Endodermal cell (in vitro differentiated cells): ENCODE results near the gene SH3BGRL3. TPM values are rescaled to one million over a fixed set of nuclear protein-coding genes. Genes with fewer than 3 reads are reported as not detected.

ENCODE experiments used
- DNase-seq: peaks from one replicate; pipeline ENCODE4 v3.0.0-alpha.2; 2017
- H3K27ac ChIP-seq: 2 replicates; pipeline ENCODE4 v1.5.1; 2013; ENCODE audit warnings: mild to moderate bottlenecking, low read depth, low read length, moderate library complexity
- H3K27me3 ChIP-seq: 2 replicates; pipeline ENCODE4 v1.6.1; 2013; ENCODE audit warnings: mild to moderate bottlenecking, low read length, moderate library complexity; ENCODE audit not compliant: insufficient read depth, control insufficient read depth, poor library complexity, severe bottlenecking
- H3K36me3 ChIP-seq: 2 replicates; pipeline ENCODE4 v1.7.0; 2013; ENCODE audit warnings: mild to moderate bottlenecking, low read length, moderate library complexity; ENCODE audit not compliant: control insufficient read depth, insufficient read depth
- H3K4me1 ChIP-seq: one replicate; pipeline ENCODE4 v1.7.0; 2013; ENCODE audit warnings: low read length; ENCODE audit not compliant: control insufficient read depth, insufficient read depth
- H3K4me3 ChIP-seq: 2 replicates; pipeline ENCODE4 v1.5.1; 2013; ENCODE audit warnings: mild to moderate bottlenecking, low read length, moderate library complexity
- H3K9ac ChIP-seq: 2 replicates; pipeline ENCODE4 v1.6.1; 2013; ENCODE audit warnings: mild to moderate bottlenecking, low read length, moderate library complexity; ENCODE audit not compliant: poor library complexity, severe bottlenecking; ENCODE audit errors: extremely low read depth
- H3K9me3 ChIP-seq: 2 replicates; pipeline ENCODE4 v1.6.1; 2013; ENCODE audit warnings: mild to moderate bottlenecking, low read length, moderate library complexity; ENCODE audit not compliant: control insufficient read depth
- H3K27ac Mint-ChIP-seq: 2 replicates; pipeline ENCODE4 v1.8.0; 2020; ENCODE audit warnings: mixed read lengths
- H3K27me3 Mint-ChIP-seq: 2 replicates; pipeline ENCODE4 v1.8.0; 2021; ENCODE audit warnings: mild to moderate bottlenecking, mixed read lengths; ENCODE audit not compliant: insufficient read depth
- H3K36me3 Mint-ChIP-seq: 2 replicates; pipeline ENCODE4 v1.8.0; 2020; ENCODE audit warnings: low read depth, mixed read lengths
- H3K4me1 Mint-ChIP-seq: 2 replicates; pipeline ENCODE4 v1.8.0; 2020; ENCODE audit warnings: mixed read lengths
- H3K4me3 Mint-ChIP-seq: 2 replicates; pipeline ENCODE4 v1.8.0; 2020; ENCODE audit warnings: mild to moderate bottlenecking, moderate library complexity, mixed read lengths
- H3K9me3 Mint-ChIP-seq: 2 replicates; pipeline ENCODE4 v1.8.0; 2020; ENCODE audit warnings: mild to moderate bottlenecking, mixed read lengths
- CTCF ChIP-seq: fragments of 200-600 bp; sonication (generic); conservative IDR thresholded peaks from 2 replicates; pipeline ENCODE4 v1.5.0; 2021; ENCODE audit warnings: antibody characterized with exemption, mild to moderate bottlenecking
- WGBS, 2 experiments: methylation state at CpG; one replicate each; pipeline versions ENCODE4 v1.1.5 to v1.1.7; 2013; ENCODE audit warnings: missing lambda C conversion rate in 2 of 2, mixed read lengths in 1 of 2; ENCODE audit not compliant: insufficient coverage in 1 of 2, insufficient read length in 1 of 2; 5-methylcytosine and 5-hydroxymethylcytosine counted together
- total RNA-seq, 2 donors: library from RNA; stranded (reverse); fragmentation: NEBNext Ultra II Directional in 1 of 2; extraction: Animal tissue kit (Norgen Biotek cat#: 25700) in 1 of 2; gene quantifications; 2 replicates in 1 of 2; 3 replicates in 1 of 2; pipeline ENCODE4 v1.2.1, GENCODE V29; 2021

The SH3BGRL3 gene
- total RNA-seq, 2 donors from 2014 or later: 119 to 132 TPM

- Mint-ChIP-seq H3K36me3 (peaks cover 60% of the 10 kb centered on the region), H3K4me1 (no peaks in the 10 kb centered on the region), H3K4me3 (no peak overlapping the region), H3K27ac (no peak overlapping the region), H3K27me3 (no peaks in the 10 kb centered on the region), H3K9me3 (peaks cover 10% of the 10 kb centered on the region)
- 94 to 96% methylated on average over 6 of the region's 7 CpGs for WGBS, 2 experiments
- H3K4me1 ChIP-seq: no peaks in the 10 kb centered on the region
- no peak for DNase-seq
- no peak overlapping the region for H3K27ac ChIP-seq
- no peak for TF ChIP-seq CTCF
- no peaks in the 10 kb centered on the region for H3K27me3 ChIP-seq
- no peak overlapping the region for H3K4me3 ChIP-seq
- peaks cover 15% of the 10 kb centered on the region for H3K9me3 ChIP-seq
- peaks cover 49% of the 10 kb centered on the region for H3K36me3 ChIP-seq
- H3K9ac ChIP-seq: no peak overlapping the region
These were observed 27.2 kb upstream of the SH3BGRL3 start for GRCh38 chr1:26252718-26253117.

GRCh38 chr1:26254404-26254803, 25.5 kb upstream of the SH3BGRL3 start:
- no peak overlapping the region for H3K4me3 ChIP-seq
- H3K36me3 Mint-ChIP-seq: peaks cover 63% of the 10 kb centered on the region
- no peak overlapping the region for H3K27ac Mint-ChIP-seq
- no peaks in the 10 kb centered on the region for H3K4me1 Mint-ChIP-seq
- no peak overlapping the region for H3K27ac ChIP-seq
- DNase-seq: no peak
- no peak overlapping the region for H3K4me3 Mint-ChIP-seq
- H3K36me3 ChIP-seq: peaks cover 57% of the 10 kb centered on the region
- H3K4me1 ChIP-seq: no peaks in the 10 kb centered on the region
- H3K9ac ChIP-seq: no peak overlapping the region
- no peaks in the 10 kb centered on the region for H3K27me3 ChIP-seq
- 88 to 100% methylated on average over 3 of the region's 3 CpGs for WGBS, 2 experiments
- no peak for TF ChIP-seq CTCF
- H3K27me3 Mint-ChIP-seq: no peaks in the 10 kb centered on the region
- H3K9me3 ChIP-seq: peaks cover 13% of the 10 kb centered on the region
- H3K9me3 Mint-ChIP-seq: peaks cover 8% of the 10 kb centered on the region

GRCh38 chr1:26257222-26257621, 22.7 kb upstream of the SH3BGRL3 start:
- peaks cover 64% of the 10 kb centered on the region for H3K36me3 Mint-ChIP-seq
- no peaks in the 10 kb centered on the region for H3K9me3 ChIP-seq
- 93 to 100% methylated on average over 2 of the region's 2 CpGs for WGBS, 2 experiments

More at GRCh38 chr1:26257222-26257621, 22.7 kb upstream of the SH3BGRL3 start:
- Histone ChIP-seq H3K27me3 (no peaks in the 10 kb centered on the region), H3K9ac (no peak overlapping the region), H3K4me1 (no peaks in the 10 kb centered on the region), H3K27ac (no peak overlapping the region), H3K36me3 (peaks cover 67% of the 10 kb centered on the region), H3K4me3 (no peak overlapping the region)
- Mint-ChIP-seq H3K27ac (no peak overlapping the region), H3K4me1 (no peaks in the 10 kb centered on the region), H3K4me3 (no peak overlapping the region), H3K9me3 (no peaks in the 10 kb centered on the region), H3K27me3 (no peaks in the 10 kb centered on the region)
- no peak for TF ChIP-seq CTCF
- DNase-seq: no peak
